Eye (tissue), 1 donor: ENCODE data around the gene RNF121.

Experiments used
- DNase-seq: peaks from one replicate; pipeline ENCODE4 v3.0.0-alpha.2; 2015

RNF121 gene

GRCh38 chr11:71990701-71991100, 61.9 kb downstream of the RNF121 start:
- DNase-seq = no peak

- DNase-seq = no peak
Measured at GRCh38 chr11:71991494-71991893, 62.6 kb downstream of the RNF121 start.

DNA sequence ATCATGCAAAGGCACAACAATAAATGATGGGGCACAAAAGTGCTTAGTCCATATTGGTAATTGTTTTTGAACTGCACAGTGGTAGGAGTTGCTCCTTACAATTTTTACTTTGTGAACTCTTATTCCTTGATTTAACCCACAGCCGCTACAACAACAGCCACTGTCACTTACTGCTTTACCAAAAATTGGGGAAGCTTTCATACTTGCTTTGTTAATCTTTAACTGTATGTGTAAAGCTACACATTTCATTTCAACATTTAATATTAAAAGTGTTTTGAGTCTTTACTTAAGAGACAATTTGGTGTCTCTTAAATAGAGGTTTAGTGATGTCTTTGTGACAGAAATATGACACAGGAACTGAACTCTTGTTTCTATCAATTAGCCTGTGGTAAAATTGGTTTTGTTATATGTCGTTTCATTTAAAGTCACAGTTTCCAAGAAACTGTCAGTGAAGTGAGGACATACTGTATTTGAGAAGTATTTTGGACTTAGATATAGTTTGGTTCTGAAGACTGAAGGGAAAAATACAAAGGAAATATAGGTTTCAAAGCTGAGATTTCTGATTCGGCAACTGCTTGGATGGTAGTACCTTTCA, 63.4 kb downstream of the RNF121 start:
- DNase-seq = no peak

DNA sequence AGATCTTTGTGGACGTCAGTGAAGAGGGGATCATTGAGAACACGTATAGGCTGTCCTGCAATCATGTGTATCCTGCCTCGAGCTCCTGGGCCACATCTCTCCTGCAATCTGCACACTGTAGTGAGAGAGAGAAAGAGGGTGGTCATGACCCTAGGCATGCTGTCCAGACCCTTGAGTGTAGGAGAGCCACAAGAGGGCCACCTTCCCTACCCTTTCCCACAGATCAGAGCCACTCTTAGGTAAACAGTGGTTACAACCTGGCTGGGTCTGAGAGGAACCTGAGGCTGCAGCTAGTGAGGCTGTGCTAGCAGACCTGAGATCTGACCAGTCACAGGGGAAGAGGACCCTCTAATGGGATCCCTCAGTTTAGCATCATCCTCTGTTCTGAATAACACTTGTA, 65.9 kb downstream of the RNF121 start:
- DNase-seq = no peak

GRCh38 chr11:71995726-71996291, 67.0 kb downstream of the RNF121 start:
- no peak for DNase-seq

DNA sequence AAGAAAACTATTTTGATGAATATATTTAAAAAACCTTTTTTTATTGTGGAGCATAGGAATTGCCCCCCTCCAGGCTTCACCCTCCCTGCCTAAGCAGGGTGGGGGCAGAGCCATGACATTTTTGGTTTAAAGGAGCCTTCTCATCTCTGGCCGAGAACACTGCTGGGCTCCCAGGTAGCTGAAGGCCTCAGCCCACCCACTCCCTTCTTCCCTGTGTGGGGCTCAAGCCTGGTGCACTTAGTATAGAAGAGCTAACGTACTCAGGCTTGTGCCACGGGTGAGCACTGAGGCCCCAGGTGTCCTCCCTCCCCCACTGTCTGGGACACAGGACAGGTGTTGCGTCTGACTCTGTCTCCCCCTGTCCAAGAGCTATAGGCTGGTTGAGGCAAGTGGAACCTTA, 67.7 kb downstream of the RNF121 start:
- no peak for DNase-seq

DNA sequence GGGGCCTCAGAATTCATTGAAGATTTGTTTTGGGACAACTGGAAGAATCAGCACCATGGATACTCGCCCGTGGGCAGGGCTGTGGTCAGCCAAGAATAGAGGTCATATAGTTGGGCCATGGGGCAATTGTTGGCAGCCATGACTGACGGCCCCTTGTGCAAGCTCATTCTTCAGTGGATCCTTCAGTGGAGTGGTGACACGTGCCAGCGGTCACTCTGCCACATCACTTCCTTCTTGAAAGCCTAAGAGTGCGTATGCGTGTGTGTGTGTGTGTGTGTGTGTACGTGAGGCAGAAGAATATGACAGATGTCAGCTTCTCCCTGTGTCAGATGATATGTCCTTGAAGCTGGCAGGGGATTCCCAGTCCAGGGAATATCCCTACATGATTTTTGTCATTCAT, 68.1 kb downstream of the RNF121 start:
- no peak for DNase-seq

GRCh38 chr11:71997594-71997993, 68.7 kb downstream of the RNF121 start:
- no peak for DNase-seq

GRCh38 chr11:71998061-71998460, 69.2 kb downstream of the RNF121 start:
- no peak for DNase-seq

- DNase-seq = no peak
Measured at GRCh38 chr11:71998649-71999310, 69.9 kb downstream of the RNF121 start, which contains the start of gene IL18BP. TSS of gene IL18BP (plus strand) at chr11:71998909. CDS start at chr11:71999985, 1,076 bp downstream.

- DNase-seq = no peak
Measured at GRCh38 chr11:71999362-71999761, 70.5 kb downstream of the RNF121 start.

GRCh38 chr11:71999798-72000197, 71.0 kb downstream of the RNF121 start:
- no peak for DNase-seq

DNA sequence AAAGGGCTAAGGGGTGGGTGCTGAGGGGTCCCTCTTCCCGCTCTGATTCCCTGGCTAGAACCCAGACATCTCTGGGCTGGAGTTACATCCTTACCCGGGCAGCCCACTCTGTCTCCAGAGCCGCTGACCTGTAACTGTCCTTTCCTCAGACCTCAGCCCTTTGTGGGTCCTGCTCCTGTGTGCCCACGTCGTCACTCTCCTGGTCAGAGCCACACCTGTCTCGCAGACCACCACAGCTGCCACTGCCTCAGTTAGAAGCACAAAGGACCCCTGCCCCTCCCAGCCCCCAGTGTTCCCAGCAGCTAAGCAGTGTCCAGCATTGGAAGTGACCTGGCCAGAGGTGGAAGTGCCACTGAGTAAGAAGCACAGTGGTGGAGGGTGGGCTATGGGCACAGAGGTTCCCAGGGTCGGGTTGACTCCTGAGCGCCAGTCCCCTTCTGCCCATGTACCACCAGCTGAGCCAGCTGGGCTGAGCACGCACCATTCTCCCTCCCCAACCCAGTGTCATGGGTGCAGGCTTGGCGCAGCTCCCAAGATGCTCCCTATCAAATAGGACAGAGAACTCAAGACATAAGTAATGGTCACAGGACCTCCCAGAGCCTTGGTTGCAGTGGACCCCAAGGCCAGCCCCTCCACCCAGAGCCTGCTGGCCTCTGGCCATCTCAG, 71.5 kb downstream of the RNF121 start:
- no peak for DNase-seq

- DNase-seq = no peak
Measured at GRCh38 chr11:72001285-72001684, 72.4 kb downstream of the RNF121 start.

DNA sequence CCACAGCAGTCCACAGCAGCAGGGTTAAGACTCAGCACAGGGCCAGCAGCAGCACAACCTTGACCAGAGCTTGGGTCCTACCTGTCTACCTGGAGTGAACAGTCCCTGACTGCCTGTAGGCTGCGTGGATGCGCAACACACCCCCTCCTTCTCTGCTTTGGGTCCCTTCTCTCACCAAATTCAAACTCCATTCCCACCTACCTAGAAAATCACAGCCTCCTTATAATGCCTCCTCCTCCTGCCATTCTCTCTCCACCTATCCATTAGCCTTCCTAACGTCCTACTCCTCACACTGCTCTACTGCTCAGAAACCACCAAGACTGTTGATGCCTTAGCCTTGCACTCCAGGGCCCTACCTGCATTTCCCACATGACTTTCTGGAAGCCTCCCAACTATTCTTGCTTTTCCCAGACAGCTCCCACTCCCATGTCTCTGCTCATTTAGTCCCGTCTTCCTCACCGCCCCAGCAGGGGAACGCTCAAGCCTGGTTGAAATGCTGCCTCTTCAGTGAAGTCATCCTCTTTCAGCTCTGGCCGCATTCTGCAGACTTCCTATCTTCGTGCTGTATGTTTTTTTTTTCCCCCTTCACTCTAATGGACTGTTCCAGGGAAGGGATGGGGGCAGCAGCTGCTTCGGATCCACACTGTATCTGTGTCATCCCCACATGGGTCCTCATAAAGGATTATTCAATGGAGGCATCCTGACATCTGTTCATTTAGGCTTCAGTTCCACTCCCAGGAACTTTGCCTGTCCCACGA, 73.2 kb downstream of the RNF121 start:
- DNase-seq = peak; percentile 61

DNA sequence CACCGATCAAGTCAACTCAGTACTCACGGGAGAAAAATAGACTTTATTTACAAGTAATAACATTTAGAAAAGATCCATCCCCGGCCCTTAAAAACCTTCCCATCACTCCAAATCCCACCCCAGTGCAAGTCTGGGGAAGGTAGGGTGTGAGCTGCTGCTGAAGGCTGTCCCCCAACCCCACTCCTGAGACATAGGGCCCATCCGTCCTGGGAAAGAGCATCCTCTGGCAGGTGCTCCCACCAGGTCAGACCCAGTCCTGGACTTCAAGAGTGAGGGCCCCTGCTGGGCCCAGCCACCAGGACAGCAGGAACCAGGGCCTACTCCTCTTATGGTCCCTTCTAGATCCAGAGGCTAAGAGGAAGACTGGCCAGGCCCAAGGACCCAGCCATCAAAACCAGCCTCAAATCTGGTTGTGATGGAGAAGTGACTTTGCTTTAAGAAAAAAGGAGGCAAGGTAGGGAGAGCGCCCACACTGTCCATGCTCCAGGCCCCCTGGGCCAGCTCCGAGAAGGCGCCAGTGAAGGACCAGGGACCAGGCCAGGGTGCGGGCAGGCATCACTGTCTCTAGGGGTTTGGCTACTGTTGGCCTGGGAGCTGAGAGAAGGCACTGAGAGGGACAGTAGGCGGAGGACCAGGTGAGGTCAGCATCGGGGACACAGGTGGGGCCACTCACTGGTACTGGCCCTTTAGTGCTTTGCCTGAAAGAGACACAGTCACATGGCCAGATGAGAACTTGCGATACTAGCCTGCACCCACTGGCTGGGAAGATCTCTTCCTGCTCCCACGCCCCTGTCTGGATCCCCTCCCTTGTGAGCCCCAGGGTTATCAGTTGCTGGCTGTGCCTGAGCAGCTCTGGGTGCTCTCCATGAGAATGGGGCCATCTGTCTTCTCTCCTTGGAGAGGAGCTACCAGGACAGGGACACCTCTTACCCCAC, 74.3 kb downstream of the RNF121 start:
- DNase-seq = no peak

- no peak for DNase-seq
Measured at GRCh38 chr11:72003776-72004171, 74.9 kb downstream of the RNF121 start.

DNA sequence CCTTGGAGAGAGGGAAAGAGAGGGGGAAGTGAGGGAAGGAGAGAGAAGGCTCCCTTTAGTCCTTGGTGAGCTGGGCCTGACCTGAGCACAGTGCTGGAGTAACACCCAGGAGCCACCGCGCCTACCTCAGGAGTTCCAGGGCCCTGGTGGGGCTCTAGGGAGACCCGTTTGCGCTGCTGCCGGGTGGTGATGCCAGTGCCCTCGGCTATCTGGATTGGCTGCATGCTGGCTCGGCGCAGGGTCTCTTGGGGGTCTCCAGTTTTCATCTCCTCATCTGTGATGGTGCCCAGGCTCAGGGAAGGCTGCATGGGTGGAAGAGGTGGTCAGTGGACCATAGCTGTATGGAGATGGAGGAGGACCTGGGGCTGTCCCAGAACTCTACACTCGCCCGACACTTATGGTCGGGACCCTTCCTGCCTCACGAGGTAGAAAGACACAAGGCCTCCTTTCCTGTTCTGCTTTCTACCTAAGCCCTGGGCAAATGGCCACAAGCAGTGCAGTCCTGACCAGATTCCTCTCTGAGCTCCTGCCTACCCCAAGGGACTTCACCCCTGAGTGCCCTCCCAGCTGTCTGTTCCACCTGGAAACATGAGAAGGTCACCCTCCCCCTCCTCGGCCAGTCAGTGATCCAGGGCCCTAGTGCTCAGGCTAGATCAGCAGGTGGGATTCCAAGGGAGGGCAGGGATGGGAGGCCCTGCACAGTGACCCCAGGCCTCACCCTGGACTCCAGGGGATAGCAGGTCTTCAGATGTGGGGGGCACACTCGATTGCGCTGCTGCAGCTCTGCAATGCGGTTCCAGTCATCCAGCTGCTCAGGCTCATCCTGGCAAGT, 75.9 kb downstream of the RNF121 start:
- no peak for DNase-seq

GRCh38 chr11:72005347-72006260, 76.8 kb downstream of the RNF121 start:
- DNase-seq = no peak
